Parathyroid adenoma (tissue), 2 donors: ENCODE results near the gene NRP2.

ENCODE experiments used
- H2AFZ ChIP-seq: fragments of 300-600 bp; sonication (generic); one replicate; pipeline ENCODE4 v1.7.0; 2017; ENCODE audit warnings: antibody characterized with exemption, mild to moderate bottlenecking
- H3K27ac ChIP-seq: fragments of 300-600 bp; sonication (generic); one replicate; pipeline ENCODE4 v1.7.0; 2017
- H3K27me3 ChIP-seq: fragments of 300-600 bp; sonication (generic); one replicate; pipeline ENCODE4 v1.7.0; 2017; ENCODE audit warnings: low read length; ENCODE audit not compliant: control insufficient read depth, insufficient read depth
- H3K36me3 ChIP-seq: fragments of 300-600 bp; sonication (generic); one replicate; pipeline ENCODE4 v1.7.0; 2017; ENCODE audit warnings: low read length; ENCODE audit not compliant: control insufficient read depth, insufficient read depth
- H3K4me1 ChIP-seq: fragments of 300-600 bp; sonication (generic); one replicate; pipeline ENCODE4 v1.7.0; 2017; ENCODE audit warnings: control low read depth
- H3K4me2 ChIP-seq: fragments of 300-600 bp; sonication (generic); one replicate; pipeline ENCODE4 v1.7.0; 2017; ENCODE audit warnings: low read length
- H3K4me3 ChIP-seq: fragments of 300-600 bp; sonication (generic); one replicate; pipeline ENCODE4 v1.7.0; 2017; ENCODE audit warnings: low read depth, low read length
- H3K79me2 ChIP-seq: fragments of 300-600 bp; sonication (generic); one replicate; pipeline ENCODE4 v1.7.0; 2017; ENCODE audit warnings: control low read depth
- H3K9ac ChIP-seq: fragments of 300-600 bp; sonication (generic); one replicate; pipeline ENCODE4 v1.7.0; 2017; ENCODE audit warnings: mild to moderate bottlenecking
- H3K9me3 ChIP-seq: fragments of 300-600 bp; sonication (generic); one replicate; pipeline ENCODE4 v1.7.0; 2017; ENCODE audit warnings: low read length; ENCODE audit not compliant: control insufficient read depth
- CTCF ChIP-seq: fragments of 300-600 bp; sonication (generic); IDR thresholded peaks from one replicate; pipeline ENCODE4 v1.7.0; 2017; ENCODE audit warnings: antibody characterized with exemption, mild to moderate bottlenecking
- donor health status: primary hyperparathyroidism.

The NRP2 gene

GRCh38 chr2:205654878-205655605, 27.3 kb upstream of the NRP2 start:
- Histone ChIP-seq H3K27ac (no peak overlapping the region), H2AFZ (no peak overlapping the region), H3K4me2 (no peak overlapping the region), H3K79me2 (no peaks in the 10 kb centered on the region), H3K9ac (no peak overlapping the region), H3K9me3 (no peaks in the 10 kb centered on the region), H3K27me3 (no peaks in the 10 kb centered on the region), H3K4me3 (no peak overlapping the region), H3K36me3 (no peaks in the 10 kb centered on the region), H3K4me1 (no peaks in the 10 kb centered on the region)
- no peak for TF ChIP-seq CTCF

GRCh38 chr2:205655779-205656456, 26.4 kb upstream of the NRP2 start:
- no peak for TF ChIP-seq CTCF
- no peaks in the 10 kb centered on the region for H3K36me3 ChIP-seq
- H2AFZ ChIP-seq: no peak overlapping the region
- H3K79me2 ChIP-seq: no peaks in the 10 kb centered on the region
- H3K4me2 ChIP-seq: no peak overlapping the region
- no peaks in the 10 kb centered on the region for H3K27me3 ChIP-seq
- H3K4me3 ChIP-seq: no peak overlapping the region
- H3K4me1 ChIP-seq: no peaks in the 10 kb centered on the region
- H3K27ac ChIP-seq: no peak overlapping the region
- H3K9ac ChIP-seq: no peak overlapping the region
- no peaks in the 10 kb centered on the region for H3K9me3 ChIP-seq

- TF ChIP-seq CTCF: no peak
These were observed 25.8 kb upstream of the NRP2 start for GRCh38 chr2:205656461-205656860.

GRCh38 chr2:205656941-205657340, 25.4 kb upstream of the NRP2 start:
- Histone ChIP-seq H3K27me3 (no peaks in the 10 kb centered on the region), H3K27ac (no peak overlapping the region), H3K4me1 (no peaks in the 10 kb centered on the region), H3K79me2 (no peaks in the 10 kb centered on the region), H3K4me3 (no peak overlapping the region), H2AFZ (no peak overlapping the region), H3K36me3 (no peaks in the 10 kb centered on the region), H3K9me3 (no peaks in the 10 kb centered on the region), H3K4me2 (no peak overlapping the region), H3K9ac (no peak overlapping the region)
- TF ChIP-seq CTCF: no peak

More at GRCh38 chr2:205656461-205656860, 25.8 kb upstream of the NRP2 start:
- Histone ChIP-seq H3K36me3 (no peaks in the 10 kb centered on the region), H3K27ac (no peak overlapping the region), H3K4me3 (no peak overlapping the region), H3K4me2 (no peak overlapping the region), H3K79me2 (no peaks in the 10 kb centered on the region), H3K27me3 (no peaks in the 10 kb centered on the region), H3K4me1 (no peaks in the 10 kb centered on the region), H3K9me3 (no peaks in the 10 kb centered on the region), H3K9ac (no peak overlapping the region), H2AFZ (no peak overlapping the region)
